Endothelial cell of umbilical vein (primary cell): ENCODE results near the gene RABL2A. TPM values are rescaled to one million over a fixed set of nuclear protein-coding genes. Genes with fewer than 3 reads are reported as not detected.

Experiments
- BruUV-seq: library from RNA; stranded (reverse); fragments of 400-500 nt; replicated peaks from 2 replicates; lab custom pipeline; 2021; lab: Mats Ljungman, UMichigan
- CTCF ChIA-PET: fragments of 300-600, 350-600 bp; sonication (Branson Sonifier 250); formaldehyde crosslinking; loops from one replicate; lab custom pipeline; 2021; ENCODE audit warnings: antibody characterized with exemption, inconsistent platforms; lab: Charles Lee
- POLR2A ChIA-PET: fragments of 300-600, 350-600 bp; sonication (Branson Sonifier 250); formaldehyde crosslinking; loops from one replicate; lab custom pipeline; 2021; ENCODE audit warnings: antibody characterized with exemption, inconsistent platforms; lab: Charles Lee
- DNase-seq: peaks from one replicate; pipeline ENCODE4 v3.0.0-alpha.2; 2011; ENCODE audit warnings: low read depth, low spot score
- FAIRE-seq: peaks from 2 replicates; lab custom pipeline; 2011; peaks lifted over from hg19 to GRCh38; lab: Jason Lieb, UNC
- H2AFZ ChIP-seq: 2 replicates; pipeline ENCODE4 v1.6.0; 2012; ENCODE audit warnings: low read depth, low read length, control low read depth, inconsistent platforms
- H3K27ac ChIP-seq: 2 replicates; pipeline ENCODE4 v1.5.1; 2011; ENCODE audit warnings: low read depth, mild to moderate bottlenecking, control low read depth, low read length, moderate library complexity; ENCODE audit not compliant: insufficient read depth
- H3K27me3 ChIP-seq, 2 experiments: 2 replicates each; pipeline versions ENCODE4 v1.6.0 to v1.6.1; 2011; ENCODE audit warnings: low read length in 2 of 2, mixed read lengths in 1 of 2; ENCODE audit not compliant: control insufficient read depth in 2 of 2, insufficient read depth in 2 of 2
- H3K36me3 ChIP-seq, 2 experiments: 2 replicates in 1 of 2; 3 replicates in 1 of 2; pipeline ENCODE4 v1.5.1; 2011; ENCODE audit warnings: low read length in 2 of 2, mild to moderate bottlenecking in 1 of 2, moderate library complexity in 1 of 2; ENCODE audit not compliant: control insufficient read depth in 2 of 2, insufficient read depth in 2 of 2; ENCODE audit errors: extremely low read depth in 1 of 2
- H3K4me1 ChIP-seq: 3 replicates; pipeline ENCODE4 v1.5.1; 2011; ENCODE audit warnings: mild to moderate bottlenecking, low read length; ENCODE audit not compliant: control insufficient read depth, insufficient read depth; ENCODE audit errors: extremely low read depth
- H3K4me2 ChIP-seq: 2 replicates; pipeline ENCODE4 v1.6.1; 2011; ENCODE audit warnings: low read length, control low read depth, mixed read lengths; ENCODE audit not compliant: insufficient read depth
- H3K4me3 ChIP-seq, 3 experiments: fragments of 200-600 bp in 1 of 3; sonication (generic), shearing (Covaris generic) in 1 of 3; replicated peaks in 1 of 3; 2 replicates each; pipeline ENCODE4 v1.5.1; 2011 to 2016; ENCODE audit warnings: control low read depth in 3 of 3, low read length in 3 of 3, mild to moderate bottlenecking in 2 of 3, inconsistent platforms in 1 of 3, low read depth in 1 of 3, moderate library complexity in 1 of 3; ENCODE audit not compliant: insufficient read depth in 1 of 3
- H3K79me2 ChIP-seq: 2 replicates; pipeline ENCODE4 v1.6.0; 2012; ENCODE audit warnings: low read length, inconsistent platforms; ENCODE audit not compliant: control insufficient read depth, insufficient read depth
- H3K9ac ChIP-seq: replicated peaks from 2 replicates; pipeline ENCODE3; 2011; ENCODE audit warnings: low read length, control low read depth; ENCODE audit not compliant: insufficient read depth; ENCODE audit errors: extremely low read depth
- H3K9me1 ChIP-seq: replicated peaks from 3 replicates; pipeline ENCODE4 v1.6.0; 2011; ENCODE audit warnings: mild to moderate bottlenecking, low read length; ENCODE audit not compliant: control insufficient read depth, insufficient read depth; ENCODE audit errors: extremely low read depth
- H3K9me3 ChIP-seq: replicated peaks from 2 replicates; pipeline ENCODE4 v1.5.1; 2012; ENCODE audit warnings: low read length, inconsistent platforms; ENCODE audit not compliant: control insufficient read depth, insufficient read depth
- H4K20me1 ChIP-seq: replicated peaks from 2 replicates; pipeline ENCODE3; 2011; ENCODE audit warnings: mild to moderate bottlenecking, low read length; ENCODE audit not compliant: control insufficient read depth, insufficient read depth; ENCODE audit errors: extremely low read depth
- GATA2 ChIP-seq: IDR thresholded peaks from 2 replicates; pipeline ENCODE4 v1.7.0; 2011; ENCODE audit warnings: low read depth, mild to moderate bottlenecking, moderate library complexity, mixed read lengths, low read length; ENCODE audit not compliant: insufficient read length, insufficient read depth
- JUN ChIP-seq: IDR thresholded peaks from 2 replicates; pipeline ENCODE4 v1.6.1; 2011; ENCODE audit warnings: borderline replicate concordance, low read depth; ENCODE audit not compliant: insufficient read length, insufficient read depth
- MYC ChIP-seq: IDR thresholded peaks from one replicate; pipeline ENCODE4 v1.6.1; 2011; ENCODE audit warnings: mild to moderate bottlenecking, low read depth, low read length
- POLR2A ChIP-seq: IDR thresholded peaks from 2 replicates; pipeline ENCODE4 v1.6.1; 2012; ENCODE audit warnings: low read depth, mild to moderate bottlenecking, control low read depth, low read length
- dilution Hi-C: fragments of 300-500 bp; cut with MboI; formaldehyde crosslinking; loops from one replicate; pipeline ENCODE4 v1.15.0; 2019; ENCODE audit warnings: low sequenced_read_pairs; ENCODE audit not compliant: extremely low pct_ligation_motif_present
- intact Hi-C: fragments of 100-400 bp; cut with micrococcal nuclease; formaldehyde crosslinking; loops from one replicate; pipeline ENCODE4 v1.10.0; 2022
- polyA plus RNA-seq, 4 experiments: library from polyadenylated mRNA; depleted of rRNA in 3 of 4; stranded (reverse) in 3 of 4; unstranded in 1 of 4; fragments of >200 nt; gene quantifications; 2 replicates each; pipeline versions ENCODE4 v1.2.1 to v1.2.3, GENCODE V29; 2011 to 2012; ENCODE audit warnings: missing spikeins in 1 of 4
- total RNA-seq: library from RNA; stranded (reverse); gene quantifications from 2 replicates; pipeline ENCODE4 v1.2.3, GENCODE V29; 2021
- TF ChIP-seq, protein P1 (sequence below), 2 donors: IDR thresholded peaks; 1 replicate in 1 of 2; 2 replicates in 1 of 2; pipeline ENCODE4 v1.5.1; 2011; ENCODE audit warnings: low read length in 2 of 2, mild to moderate bottlenecking in 2 of 2, moderate library complexity in 2 of 2, control low read depth in 1 of 2, inconsistent platforms in 1 of 2, low read depth in 1 of 2; ENCODE audit not compliant: insufficient read depth in 1 of 2; ENCODE audit errors: extremely low read depth in 1 of 2
- TF ChIP-seq, protein P2 (sequence below): IDR thresholded peaks from 2 replicates; pipeline ENCODE4 v1.6.1; 2011; ENCODE audit not compliant: insufficient read depth, insufficient read length

Gene RABL2A
- total and polyA plus RNA-seq, 2 donors (not counting 3 experiments of a cell fraction or from before 2014, with no cell fraction given) = 9.4 to 10.8 TPM

DNA sequence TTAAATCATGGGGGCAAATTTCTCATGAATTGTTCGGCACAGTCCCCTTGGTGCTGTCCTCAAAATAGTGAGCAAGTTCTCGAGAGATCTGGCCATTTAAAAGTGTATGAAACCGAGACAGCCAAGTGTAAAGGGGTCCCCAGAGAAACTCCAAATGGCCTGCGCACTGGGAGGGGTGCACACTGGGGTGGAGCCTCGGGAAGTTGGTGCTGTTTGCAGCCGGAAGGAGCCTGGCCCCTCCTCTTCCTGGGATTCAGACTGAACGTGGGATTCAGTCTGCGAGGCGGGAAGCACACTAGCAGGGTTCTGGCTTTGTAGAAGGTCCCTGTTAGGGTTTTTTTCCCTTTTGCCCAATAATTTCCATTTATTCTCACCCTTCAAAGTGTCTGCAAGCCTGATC is 48.8 kb downstream of the RABL2A start:
- no peak for DNase-seq
- Histone ChIP-seq H3K79me2 (no peaks in the 10 kb centered on the region), H3K9ac (no peak overlapping the region), H3K4me3 (no peak overlapping the region), H3K27me3 (peaks cover 2% of the 10 kb centered on the region in 2 experiments), H2AFZ (no peak overlapping the region), H4K20me1 (no peaks in the 10 kb centered on the region), H3K27ac (no peak overlapping the region), H3K36me3 (no peaks in the 10 kb centered on the region), H3K4me2 (no peak overlapping the region), H3K9me1 (no peaks in the 10 kb centered on the region), H3K4me1 (no peaks in the 10 kb centered on the region), H3K9me3 (no peaks in the 10 kb centered on the region)
- intact Hi-C loops (no loop called here), dilution Hi-C loops (no loop called here)
- FAIRE-seq = no peak
- ChIA-PET CTCF (interaction anchor here (1.9 kb wide), 1 partner anchor 10 kb away, joined by 5 read pairs; no protein-coding TSS in a partner anchor), POLR2A (no interaction called here)
- TF ChIP-seq, protein P1, sequence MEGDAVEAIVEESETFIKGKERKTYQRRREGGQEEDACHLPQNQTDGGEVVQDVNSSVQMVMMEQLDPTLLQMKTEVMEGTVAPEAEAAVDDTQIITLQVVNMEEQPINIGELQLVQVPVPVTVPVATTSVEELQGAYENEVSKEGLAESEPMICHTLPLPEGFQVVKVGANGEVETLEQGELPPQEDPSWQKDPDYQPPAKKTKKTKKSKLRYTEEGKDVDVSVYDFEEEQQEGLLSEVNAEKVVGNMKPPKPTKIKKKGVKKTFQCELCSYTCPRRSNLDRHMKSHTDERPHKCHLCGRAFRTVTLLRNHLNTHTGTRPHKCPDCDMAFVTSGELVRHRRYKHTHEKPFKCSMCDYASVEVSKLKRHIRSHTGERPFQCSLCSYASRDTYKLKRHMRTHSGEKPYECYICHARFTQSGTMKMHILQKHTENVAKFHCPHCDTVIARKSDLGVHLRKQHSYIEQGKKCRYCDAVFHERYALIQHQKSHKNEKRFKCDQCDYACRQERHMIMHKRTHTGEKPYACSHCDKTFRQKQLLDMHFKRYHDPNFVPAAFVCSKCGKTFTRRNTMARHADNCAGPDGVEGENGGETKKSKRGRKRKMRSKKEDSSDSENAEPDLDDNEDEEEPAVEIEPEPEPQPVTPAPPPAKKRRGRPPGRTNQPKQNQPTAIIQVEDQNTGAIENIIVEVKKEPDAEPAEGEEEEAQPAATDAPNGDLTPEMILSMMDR (IDR thresholded peaks at IDR 0.05; ENCODE audit: extremely low read depth in 1 of 2, insufficient read depth in 1 of 2, low read depth in 1 of 2, low read length in 2 of 2) = no peak
- TF ChIP-seq MYC = no peak
- no peak for TF ChIP-seq JUN
- no peak for TF ChIP-seq POLR2A
- TF ChIP-seq, protein P2, sequence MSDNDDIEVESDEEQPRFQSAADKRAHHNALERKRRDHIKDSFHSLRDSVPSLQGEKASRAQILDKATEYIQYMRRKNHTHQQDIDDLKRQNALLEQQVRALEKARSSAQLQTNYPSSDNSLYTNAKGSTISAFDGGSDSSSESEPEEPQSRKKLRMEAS = no peak
- TF ChIP-seq GATA2 = no peak
- no TSS peak for BruUV-seq
